NCI-H226 (cell line): ENCODE results near the gene CLDN17.

Experiments used
- DNase-seq: peaks from one replicate; pipeline ENCODE4 v3.0.0-alpha.2; 2015

Gene CLDN17

GRCh38 chr21:30166705-30167104, at the start of gene CLDN17:
CLDN17 (minus strand) TSS chr21:30166805; CDS start chr21:30166617, 188 bp downstream.
- no peak for DNase-seq

DNA sequence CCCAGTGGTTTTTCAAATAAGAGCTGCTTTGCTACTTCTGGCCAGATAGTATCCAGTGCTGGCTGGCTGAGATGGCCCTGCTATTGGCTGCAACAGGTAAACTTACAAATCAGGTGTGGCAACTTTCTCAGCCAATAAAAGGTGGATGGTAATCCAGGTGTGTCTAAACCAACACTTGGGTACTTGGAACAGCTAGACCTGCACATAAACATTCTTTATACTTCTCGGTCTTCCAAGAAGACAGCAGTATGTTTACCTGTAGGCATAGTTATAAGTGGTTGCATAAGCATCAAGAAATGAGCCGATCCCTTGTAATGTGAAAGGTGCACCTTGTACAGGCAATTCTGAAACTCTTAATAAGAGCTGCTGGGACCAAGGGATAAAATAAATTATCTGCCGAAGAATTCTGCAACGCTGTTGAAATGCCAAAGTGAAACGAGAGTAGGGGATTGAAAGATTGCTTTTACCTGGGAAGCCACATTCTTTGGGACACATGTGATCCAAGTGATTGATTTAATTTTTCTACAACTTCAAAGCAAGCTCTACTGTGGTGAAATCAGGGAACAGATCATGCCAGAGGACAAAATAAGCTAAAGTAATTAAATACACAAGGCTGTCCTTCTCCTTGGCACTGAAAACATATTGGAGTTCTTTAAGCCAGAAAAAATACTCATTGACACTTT, 49.6 kb upstream of the CLDN17 start, which contains the start of gene CLDN8:
Gene CLDN8 (minus strand): TSS at position 57 of the 683 bp plus-strand sequence. CDS start 172 bp downstream, outside the sequence.
- DNase-seq, result no peak

- DNase-seq, result no peak
Measured at GRCh38 chr21:30211071-30211470, 44.5 kb upstream of the CLDN17 start.

GRCh38 chr21:30209601-30210000, 43.0 kb upstream of the CLDN17 start:
- no peak for DNase-seq

DNA sequence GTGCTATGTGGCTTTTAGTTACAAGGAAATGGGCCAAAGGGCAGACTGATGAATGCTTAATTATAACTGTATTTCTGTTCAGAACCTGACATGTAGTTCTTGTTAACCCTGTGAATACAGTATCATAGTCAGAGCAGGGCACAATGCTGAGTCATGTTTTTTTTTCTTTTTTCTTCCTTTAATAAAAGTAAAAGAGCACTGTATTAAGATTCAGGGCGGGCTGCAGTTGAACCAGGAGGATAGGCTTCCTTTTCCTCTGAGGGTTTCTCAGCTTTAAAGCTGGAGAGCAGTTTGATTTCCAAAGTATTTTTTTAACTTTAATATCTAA, 40.6 kb upstream of the CLDN17 start:
- DNase-seq, result no peak

DNA sequence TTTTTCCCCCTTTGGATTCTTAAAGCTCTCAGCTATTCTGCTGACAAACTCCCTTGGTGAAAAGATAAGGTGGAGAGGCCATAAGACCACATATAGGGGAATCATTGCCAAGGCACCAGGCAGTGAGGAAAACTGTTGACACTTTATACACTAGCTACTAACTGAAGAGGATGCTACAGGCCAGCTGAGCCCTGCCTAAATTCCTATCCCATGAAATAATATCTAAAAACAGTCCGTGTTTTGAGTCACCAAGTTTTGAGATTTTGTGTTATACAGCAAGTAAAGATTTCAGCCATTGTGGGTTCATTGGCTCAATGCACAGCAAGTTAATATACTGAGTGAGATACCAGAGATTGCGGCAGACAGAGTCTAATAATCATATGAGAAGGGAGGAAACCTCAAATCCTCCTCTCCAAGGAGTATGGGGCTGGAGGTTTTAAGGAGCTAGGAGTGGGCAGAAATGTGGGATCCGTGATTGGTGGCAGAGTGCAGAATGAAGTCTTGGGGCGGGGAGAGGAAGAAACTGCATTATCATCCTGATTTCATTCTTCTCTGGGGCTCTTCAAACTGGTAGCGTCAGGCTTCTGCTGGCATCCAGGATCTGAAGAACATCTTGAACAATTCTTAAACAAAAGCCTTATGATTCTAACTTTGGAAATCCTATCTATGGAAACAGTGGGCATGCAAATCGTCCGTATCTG, 40.1 kb upstream of the CLDN17 start:
- DNase-seq, result peak; percentile 75

- DNase-seq, result no peak
Measured at GRCh38 chr21:30200000-30200399, 33.4 kb upstream of the CLDN17 start.

GRCh38 chr21:30194701-30195299, 28.2 kb upstream of the CLDN17 start:
- DNase-seq, result no peak

DNA sequence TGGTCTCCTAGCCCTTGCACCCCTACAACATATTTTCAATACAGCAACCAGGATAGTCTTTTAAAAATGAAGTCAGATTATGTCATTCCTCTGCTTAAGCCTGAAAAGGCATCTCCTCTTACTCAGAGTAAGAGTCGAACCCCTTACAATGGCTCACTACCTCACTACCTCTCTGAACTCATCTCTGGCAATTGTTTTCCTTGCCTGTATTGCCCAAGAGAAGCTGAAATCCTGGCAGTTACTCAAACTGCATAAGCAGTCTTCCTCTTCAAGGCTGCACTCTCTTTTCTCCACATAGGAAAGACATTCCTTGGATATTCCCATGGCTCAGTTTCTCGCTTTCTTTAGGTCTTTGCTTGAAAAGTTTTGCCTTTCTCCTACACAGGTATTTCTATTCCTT, 26.6 kb upstream of the CLDN17 start:
- DNase-seq, result no peak

DNA sequence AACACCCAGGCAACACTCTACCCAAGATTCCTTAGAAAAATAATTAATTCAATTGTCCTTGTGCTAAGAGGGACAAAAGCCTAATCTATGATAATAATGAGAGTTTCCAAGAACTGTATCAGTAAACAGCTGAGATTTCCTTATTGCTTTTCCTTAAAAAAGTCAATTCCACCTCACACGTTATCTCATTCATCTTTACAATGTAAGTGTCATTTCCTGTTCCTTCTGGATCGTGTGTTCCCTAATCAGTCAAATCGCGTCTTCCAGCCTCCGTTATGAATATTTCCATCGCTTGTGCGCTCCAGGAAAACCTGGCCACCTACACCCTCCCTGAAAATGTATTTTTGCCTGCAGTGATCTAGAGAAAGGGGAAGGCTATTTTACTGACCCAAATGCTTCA, 23.9 kb upstream of the CLDN17 start:
- no peak for DNase-seq

- DNase-seq, result no peak
Measured at GRCh38 chr21:30189773-30190172, 23.2 kb upstream of the CLDN17 start.

DNA sequence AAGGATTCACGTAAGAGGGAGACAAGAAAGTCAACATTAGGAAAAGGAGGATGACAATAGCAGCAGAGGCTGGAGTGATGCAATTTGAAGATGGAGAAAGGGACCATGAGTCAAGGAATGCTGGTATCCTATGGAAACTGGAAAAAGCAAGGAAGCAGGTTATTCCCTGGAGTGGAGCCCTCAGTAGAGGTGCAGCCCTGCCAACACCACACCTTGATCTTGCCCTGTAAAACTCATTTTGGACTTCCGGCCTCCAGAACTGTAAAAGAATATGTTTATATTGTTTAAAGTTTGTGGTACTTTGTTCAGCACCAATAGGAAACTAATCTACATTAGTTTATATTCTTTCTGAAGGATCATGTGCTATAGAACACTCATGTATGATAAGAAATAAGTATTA, 19.6 kb upstream of the CLDN17 start:
- no peak for DNase-seq

GRCh38 chr21:30168086-30168485, 1.5 kb upstream of the CLDN17 start:
- no peak for DNase-seq

DNA sequence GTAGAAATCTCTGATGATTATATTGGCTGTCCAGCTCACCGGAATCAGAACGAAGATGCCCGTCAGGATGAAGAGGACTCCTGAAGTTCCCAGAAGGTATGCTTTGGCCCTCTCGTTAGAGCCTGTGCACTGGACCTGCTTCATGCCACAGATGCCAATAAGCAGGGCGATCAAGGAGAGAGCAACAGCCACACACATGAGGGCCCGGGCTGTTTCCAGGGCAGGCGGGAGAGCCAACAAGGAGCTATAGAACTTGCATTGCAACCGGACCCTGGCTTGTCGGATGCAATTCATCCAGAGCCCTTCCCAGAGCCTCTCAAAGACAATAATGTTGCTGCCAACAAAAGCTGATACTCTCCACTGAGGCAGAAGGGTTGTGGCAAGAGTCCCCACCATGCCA, 434 bp downstream of the CLDN17 start:
- no peak for DNase-seq

GRCh38 chr21:30164796-30165195, 1.8 kb downstream of the CLDN17 start:
- no peak for DNase-seq

GRCh38 chr21:30153697-30154340, 12.8 kb downstream of the CLDN17 start:
- DNase-seq, result no peak

- peak; percentile 41 for DNase-seq
Measured at GRCh38 chr21:30152792-30153191, 13.8 kb downstream of the CLDN17 start.

DNA sequence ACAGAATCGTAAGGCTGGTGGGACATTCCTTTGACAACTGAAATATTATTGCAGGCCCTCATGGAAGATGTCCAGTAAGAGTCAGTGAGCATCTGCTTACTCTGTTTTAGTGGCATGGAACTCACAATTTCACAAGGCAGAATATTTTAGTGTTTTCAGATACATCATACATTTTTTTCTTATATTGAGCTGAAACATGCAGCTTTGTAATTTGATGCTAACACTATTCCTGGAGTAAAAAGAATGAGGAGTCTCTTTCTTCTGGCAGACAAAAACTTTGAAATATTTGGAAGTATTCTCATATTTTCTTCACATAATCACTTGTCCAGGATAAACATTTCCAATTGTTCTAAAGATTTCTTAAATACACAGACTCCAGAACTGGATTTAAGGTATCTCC, 17.7 kb downstream of the CLDN17 start:
- DNase-seq, result no peak

DNA sequence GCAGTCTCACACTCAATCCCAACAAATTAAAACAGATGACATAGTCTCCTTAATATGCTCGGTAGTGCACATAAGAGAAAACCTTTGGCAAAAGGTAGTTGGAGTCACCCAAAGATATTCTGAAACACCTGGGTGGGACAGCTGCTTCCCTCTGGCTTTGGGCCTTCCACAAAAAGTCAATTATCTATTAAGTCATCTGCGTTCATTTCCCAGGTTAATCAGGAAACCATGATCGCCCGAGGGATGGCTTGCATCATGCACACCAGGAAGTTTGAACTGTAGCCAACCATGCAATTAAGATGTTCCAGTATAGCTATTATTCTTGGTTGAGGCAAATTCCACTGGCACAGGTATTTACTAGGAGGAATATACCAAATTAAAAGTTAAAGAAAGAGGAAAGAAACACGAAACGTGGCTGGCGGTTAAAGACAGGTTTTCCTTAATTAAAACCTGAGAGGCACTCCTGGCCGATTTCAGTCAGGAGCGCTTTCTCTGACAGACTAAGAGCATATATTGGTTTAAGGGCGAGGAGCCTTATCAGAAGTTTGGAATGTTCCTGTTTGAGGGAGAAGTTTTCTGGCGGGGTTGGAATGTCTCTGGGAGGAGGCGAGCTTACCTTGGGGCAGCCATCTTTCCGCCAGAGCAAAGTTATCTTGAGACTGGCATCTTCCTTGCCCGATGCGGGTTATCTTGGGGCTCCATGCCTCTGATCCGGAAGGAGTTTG, 19.9 kb downstream of the CLDN17 start:
- peak; percentile 83 for DNase-seq

GRCh38 chr21:30138483-30138882, 28.1 kb downstream of the CLDN17 start:
- no peak for DNase-seq

GRCh38 chr21:30129246-30129645, 37.4 kb downstream of the CLDN17 start:
- no peak for DNase-seq

DNA sequence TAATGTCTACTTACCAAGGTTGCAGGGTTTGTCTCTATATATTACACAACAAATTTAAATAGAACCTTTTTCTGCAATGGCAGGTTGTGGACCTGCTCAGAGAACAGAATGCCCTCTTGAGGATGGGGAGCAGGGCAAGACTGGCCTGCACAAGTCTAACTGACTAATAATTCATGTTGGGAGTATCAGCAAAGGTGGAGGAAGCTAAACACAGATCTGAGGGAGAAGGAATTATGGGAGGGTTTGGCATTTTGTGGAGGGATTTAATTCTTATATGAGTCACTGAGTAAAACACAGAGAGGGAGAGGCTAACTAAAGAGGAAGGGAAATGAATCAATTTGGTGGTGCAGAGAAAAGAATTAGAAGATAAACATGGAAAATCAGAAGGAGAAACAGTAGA, 40.0 kb downstream of the CLDN17 start:
- peak; percentile 56 for DNase-seq

DNA sequence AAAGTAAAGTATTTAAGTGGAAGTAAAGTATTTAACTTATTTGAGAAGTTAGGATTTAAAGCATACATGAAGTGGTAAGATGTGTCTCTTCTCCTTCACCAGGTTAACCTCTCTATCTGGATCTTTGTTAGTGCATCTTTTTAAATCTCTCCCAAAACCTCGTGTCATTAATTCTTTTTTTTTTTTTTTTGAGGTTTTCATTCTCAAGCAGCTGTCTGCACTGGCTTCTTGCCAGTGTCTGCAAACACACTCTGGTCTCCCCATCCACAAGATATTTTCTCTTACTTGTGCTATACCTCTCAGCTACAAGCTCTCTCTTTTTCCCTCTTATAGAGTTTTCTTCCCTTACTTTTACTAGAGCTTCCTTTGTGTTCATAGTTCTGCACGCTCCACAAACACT, 49.0 kb downstream of the CLDN17 start:
- DNase-seq, result no peak
